Measurements from ENCODE around the gene MYH4. TPM values are rescaled to one million over a fixed set of nuclear protein-coding genes. Genes with fewer than 3 reads are reported as not detected.

MYH4 gene
- polyA plus RNA-seq, 1 experiment, result not detected

GRCh38 chr17:10394201-10394887 is 75.0 kb downstream of the MYH4 start:
- ChIA-PET POLR2A (no interaction called here), CTCF (interaction anchor here (0.6 kb wide), 1 partner anchor 15 kb away, joined by 3 read pairs; no protein-coding TSS in a partner anchor)
- TF ChIP-seq CTCF (IDR thresholded peaks at IDR 0.05; ENCODE audit: insufficient read depth, low read depth, low read length), result no peak
- H3K36me3 ChIP-seq (ENCODE audit: control insufficient read depth, insufficient read depth, low read length), result no peaks in the 10 kb centered on the region
- H3K27me3 ChIP-seq (ENCODE audit: control insufficient read depth, insufficient read depth, low read length), result no peaks in the 10 kb centered on the region
- H3K4me3 ChIP-seq (ENCODE audit: low read depth, low read length), result no peak overlapping the region
- no peak for DNase-seq (ENCODE audit: low read depth)

Other genes starting within 250 kb of the MYH4 start
- gene MYH13, start 96.6 kb downstream of the MYH4 start, polyA plus RNA-seq (2011; rRNA removed), result not detected in 2 replicates
- gene MYH8, start 47.6 kb downstream of the MYH4 start, polyA plus RNA-seq (2011; rRNA removed), result not detected in 2 replicates
- gene MYH1, start 49.0 kb upstream of the MYH4 start, polyA plus RNA-seq (2011; rRNA removed), result 0.01 TPM in 1 of 2 replicates, not detected in the other
- gene MYH2, start 80.1 kb upstream of the MYH4 start, polyA plus RNA-seq (2011; rRNA removed), result 0.34 and 0.43 TPM in 2 replicates
- gene MYH3, start 187.8 kb upstream of the MYH4 start, polyA plus RNA-seq (2011; rRNA removed), result 1.3 and 1.8 TPM in 2 replicates
- 21.7 and 31.1 TPM in 2 replicates for gene SCO1, start 228.0 kb upstream of the MYH4 start, polyA plus RNA-seq (2011; rRNA removed)
- 10.8 and 19.7 TPM in 2 replicates for gene ADPRM, start 228.0 kb upstream of the MYH4 start, polyA plus RNA-seq (2011; rRNA removed)

All from BJ (cell line).